IMR-90 (cell line): ENCODE results near the gene EPS15. TPM values are rescaled to one million over a fixed set of nuclear protein-coding genes. Genes with fewer than 3 reads are reported as not detected.

ENCODE experiments used
- ATAC-seq: fragments of 200-7000 bp; cut with Tn5 transposase; 2 replicates; pipeline ENCODE4 v1.9.1; 2020; ENCODE audit warnings: low read depth, mild to moderate bottlenecking, moderate library complexity
- BruUV-seq: library from RNA; stranded (reverse); fragments of 400-500 nt; replicated peaks from 2 replicates; lab custom pipeline; 2021; lab: Mats Ljungman, UMichigan
- CTCF ChIA-PET: fragments of 300-600 bp; formaldehyde crosslinking; extraction: SDS; loops from one replicate; lab custom pipeline; 2021; ENCODE audit warnings: antibody characterized with exemption; lab: Yijun Ruan, JAX
- POLR2A ChIA-PET: fragments of 300-600 bp; sonication (Branson Sonifier 250); formaldehyde crosslinking; loops from one replicate; lab custom pipeline; 2022; ENCODE audit warnings: antibody characterized with exemption; ENCODE audit not compliant: unreplicated experiment; lab: Charles Lee
- DNase-seq: peaks from one replicate; pipeline ENCODE4 v3.0.0; 2013
- H2AFZ ChIP-seq: replicated peaks from 2 replicates; pipeline ENCODE3; 2013; ENCODE audit warnings: low read length, mild to moderate bottlenecking; ENCODE audit not compliant: poor library complexity
- H2AK5ac ChIP-seq: 2 replicates; pipeline ENCODE4 v1.6.1; 2013; ENCODE audit warnings: low read depth, low read length, inconsistent platforms
- H2AK9ac ChIP-seq: replicated peaks from 2 replicates; pipeline ENCODE3; 2013; ENCODE audit warnings: mild to moderate bottlenecking, low read depth, low read length, moderate library complexity; ENCODE audit not compliant: poor library complexity
- H2BK120ac ChIP-seq: 2 replicates; pipeline ENCODE4 v1.6.1; 2013; ENCODE audit warnings: low read depth, low read length, inconsistent platforms
- H2BK15ac ChIP-seq: 3 replicates; pipeline ENCODE4 v1.6.1; 2013; ENCODE audit warnings: low read depth, low read length, inconsistent platforms
- H2BK20ac ChIP-seq: 2 replicates; pipeline ENCODE4 v1.6.1; 2013; ENCODE audit warnings: low read depth, mild to moderate bottlenecking, inconsistent platforms, low read length, moderate library complexity
- H2BK5ac ChIP-seq: 2 replicates; pipeline ENCODE4 v1.6.1; 2013; ENCODE audit warnings: mild to moderate bottlenecking, low read depth, low read length, inconsistent platforms; ENCODE audit not compliant: poor library complexity, severe bottlenecking
- H3K14ac ChIP-seq: replicated peaks from 2 replicates; pipeline ENCODE4 v1.6.1; 2013; ENCODE audit warnings: low read depth, low read length, inconsistent platforms
- H3K18ac ChIP-seq: 2 replicates; pipeline ENCODE4 v1.6.1; 2013; ENCODE audit warnings: low read depth, low read length, control low read depth
- H3K23ac ChIP-seq: 2 replicates; pipeline ENCODE4 v1.6.1; 2013; ENCODE audit warnings: low read depth, low read length, inconsistent platforms
- H3K27ac ChIP-seq: 2 replicates; pipeline ENCODE4 v1.5.1; 2013; ENCODE audit warnings: mild to moderate bottlenecking, control low read depth, low read length; ENCODE audit not compliant: insufficient read depth
- H3K27me3 ChIP-seq: 2 replicates; pipeline ENCODE4 v1.6.1; 2013; ENCODE audit warnings: low read length; ENCODE audit not compliant: control insufficient read depth, insufficient read depth
- H3K36me3 ChIP-seq: 2 replicates; pipeline ENCODE4 v1.6.1; 2013; ENCODE audit warnings: low read length, mixed read lengths; ENCODE audit not compliant: control insufficient read depth, insufficient read depth
- H3K4ac ChIP-seq: 2 replicates; pipeline ENCODE4 v1.6.1; 2013; ENCODE audit warnings: low read depth, low read length, inconsistent platforms
- H3K4me1 ChIP-seq: 2 replicates; pipeline ENCODE4 v1.6.1; 2013; ENCODE audit warnings: low read length, mixed read lengths; ENCODE audit not compliant: control insufficient read depth, insufficient read depth
- H3K4me2 ChIP-seq: 2 replicates; pipeline ENCODE4 v1.6.1; 2013; ENCODE audit warnings: low read depth, mild to moderate bottlenecking, control low read depth, low read length, moderate library complexity
- H3K4me3 ChIP-seq: 2 replicates; pipeline ENCODE4 v1.5.1; 2013; ENCODE audit warnings: low read depth, mild to moderate bottlenecking, control low read depth, low read length, moderate library complexity; ENCODE audit not compliant: insufficient read depth
- H3K56ac ChIP-seq: 2 replicates; pipeline ENCODE4 v1.6.1; 2013; ENCODE audit warnings: low read length, inconsistent platforms; ENCODE audit not compliant: insufficient read depth; ENCODE audit errors: extremely low read depth
- H3K79me1 ChIP-seq, 2 experiments: 2 replicates each; pipeline ENCODE4 v1.6.1; 2013; ENCODE audit warnings: low read length in 2 of 2, inconsistent platforms in 1 of 2, low read depth in 1 of 2
- H3K9ac ChIP-seq: 2 replicates; pipeline ENCODE4 v1.6.1; 2013; ENCODE audit warnings: low read depth, low read length, control low read depth
- H3K9me1 ChIP-seq: 2 replicates; pipeline ENCODE4 v1.6.1; 2013; ENCODE audit warnings: low read length, inconsistent platforms; ENCODE audit not compliant: insufficient read depth
- H3K9me3 ChIP-seq: 2 replicates; pipeline ENCODE4 v1.6.1; 2013; ENCODE audit warnings: low read length; ENCODE audit not compliant: control insufficient read depth, insufficient read depth
- H4K20me1 ChIP-seq: 2 replicates; pipeline ENCODE4 v1.6.1; 2013; ENCODE audit warnings: low read length, inconsistent platforms; ENCODE audit not compliant: insufficient read depth
- H4K5ac ChIP-seq: 2 replicates; pipeline ENCODE4 v1.6.1; 2013; ENCODE audit warnings: mild to moderate bottlenecking, low read depth, low read length, control low read depth
- H4K8ac ChIP-seq, 2 experiments: 2 replicates each; pipeline ENCODE4 v1.6.1; 2013; ENCODE audit warnings: low read depth in 2 of 2, low read length in 2 of 2, control low read depth in 1 of 2, inconsistent platforms in 1 of 2
- H4K91ac ChIP-seq: 2 replicates; pipeline ENCODE4 v1.6.1; 2013; ENCODE audit warnings: low read depth, low read length, inconsistent platforms; ENCODE audit not compliant: insufficient read depth
- CEBPB ChIP-seq: IDR thresholded peaks from 2 replicates; pipeline ENCODE4 v1.6.1; 2012; ENCODE audit warnings: low read depth, low read length, improper control_type of control experiment
- MAFK ChIP-seq: IDR thresholded peaks from 2 replicates; pipeline ENCODE4 v1.6.1; 2012; ENCODE audit warnings: low read depth, low read length, improper control_type of control experiment
- NFE2L2 ChIP-seq: fragments of 150-350 bp; IDR thresholded peaks from 2 replicates; pipeline ENCODE4 v1.6.1; 2016; ENCODE audit warnings: low read depth, mild to moderate bottlenecking, low read length
- POLR2A ChIP-seq: IDR thresholded peaks from 2 replicates; pipeline ENCODE4 v1.6.1; 2012; ENCODE audit warnings: mild to moderate bottlenecking, low read depth, low read length
- RAD21 ChIP-seq: IDR thresholded peaks from 2 replicates; pipeline ENCODE4 v1.6.1; 2012; ENCODE audit warnings: low read length, improper control_type of control experiment
- RCOR1 ChIP-seq: IDR thresholded peaks from 2 replicates; pipeline ENCODE4 v1.6.1; 2012; ENCODE audit warnings: mild to moderate bottlenecking, low read length, improper control_type of control experiment; ENCODE audit not compliant: insufficient replicate concordance
- SMC3 ChIP-seq: fragments of 150-350 bp; IDR thresholded peaks from 2 replicates; pipeline ENCODE4 v1.6.1; 2016; ENCODE audit warnings: low read depth, mild to moderate bottlenecking, antibody characterized with exemption, low read length, moderate library complexity
- WGBS, 2 experiments: methylation state at CpG; one replicate each; pipeline versions ENCODE4 v1.1.5 to v1.1.7; 2013; ENCODE audit warnings: missing lambda C conversion rate in 2 of 2; ENCODE audit not compliant: insufficient read length in 1 of 2; ENCODE audit errors: extremely low coverage in 2 of 2; 5-methylcytosine and 5-hydroxymethylcytosine counted together
- dilution Hi-C: fragments of 300-500 bp; cut with HindIII; formaldehyde crosslinking; loops from one replicate; pipeline ENCODE4 v1.14.3; 2018; ENCODE audit warnings: low sequenced_read_pairs; ENCODE audit not compliant: unreplicated experiment
- in situ Hi-C: fragments of 300-500 bp; cut with MboI; formaldehyde crosslinking; loops from 3 replicates; pipeline ENCODE4 v1.14.3; 2019; ENCODE audit warnings: low sequenced_read_pairs, inconsistent platforms, mixed read lengths
- intact Hi-C: fragments of 100-400 bp; cut with micrococcal nuclease; formaldehyde crosslinking; loops from 2 replicates; pipeline ENCODE4 v1.10.0; 2022
- polyA plus RNA-seq, 3 experiments: library from polyadenylated mRNA; depleted of rRNA; stranded (reverse); fragments of >200 nt; gene quantifications; 2 replicates each; pipeline ENCODE4 v1.2.3, GENCODE V29; 2012; ENCODE audit warnings: low replicate concordance in 1 of 3
- total RNA-seq: library from RNA; depleted of rRNA; stranded (reverse); fragments of >200 nt; gene quantifications from 2 replicates; pipeline ENCODE4 v1.2.3, GENCODE V29; 2012
- TF ChIP-seq, protein P1 (sequence below): fragments of 150-350 bp; IDR thresholded peaks from 2 replicates; pipeline ENCODE4 v1.6.1; 2016; ENCODE audit warnings: low read depth, mild to moderate bottlenecking, low read length, moderate library complexity, borderline replicate concordance

Gene EPS15
- total and polyA plus RNA-seq, 2 of the 4 experiments (the other 2 are of a cell fraction), result 17.6 to 38.0 TPM

DNA sequence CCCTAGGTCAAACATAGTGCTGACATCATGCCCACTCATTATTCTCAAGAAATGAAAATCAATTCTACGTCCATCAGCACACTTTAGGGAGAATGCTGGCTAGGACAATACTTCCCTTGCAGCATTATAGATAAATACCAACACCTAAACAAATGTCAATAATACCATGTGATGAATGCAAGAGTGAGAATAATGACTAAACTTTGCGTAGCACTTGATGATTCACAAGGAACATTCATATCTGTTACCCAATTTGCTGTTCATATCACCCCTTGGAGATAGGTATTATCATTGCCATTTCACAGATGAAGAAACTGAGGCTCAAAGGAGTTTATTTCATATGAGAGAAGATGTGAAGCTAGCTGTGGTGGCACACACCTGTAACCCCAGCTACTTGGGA lies 24.8 kb upstream of the EPS15 start:
- DNase-seq, result no peak
- Histone ChIP-seq H2BK15ac (no peak overlapping the region), H3K9ac (no peak overlapping the region), H3K79me1 (no peaks in the 10 kb centered on the region), H2AK5ac (no peak overlapping the region), H3K23ac (no peak overlapping the region), H3K36me3 (no peaks in the 10 kb centered on the region), H4K5ac (no peak overlapping the region), H3K9me1 (no peaks in the 10 kb centered on the region), H3K14ac (no peak overlapping the region), H3K9me3 (no peaks in the 10 kb centered on the region), H4K20me1 (no peaks in the 10 kb centered on the region), H3K56ac (no peak overlapping the region), H2AFZ (no peak overlapping the region), H2BK120ac (no peak overlapping the region), H2BK5ac (no peak overlapping the region), H2BK20ac (no peak overlapping the region), H4K8ac (no peak overlapping the region), H3K4me2 (no peak overlapping the region), H2AK9ac (no peak overlapping the region), H3K4ac (no peak overlapping the region), H3K27ac (no peak overlapping the region), H3K4me1 (peaks cover 2% of the 10 kb centered on the region; the same call in 1 of the 2 replicates), H3K18ac (no peak overlapping the region), H4K91ac (no peak overlapping the region), H3K27me3 (no peaks in the 10 kb centered on the region), H3K4me3 (no peak overlapping the region)
- dilution Hi-C loops, result no loop called here
- in situ Hi-C loops, result no loop called here
- WGBS, 2 experiments, result no CpG with 5 or more reads among the region's 2 CpGs
- no peak for ATAC-seq
- no TSS peak for BruUV-seq
- ChIA-PET CTCF (no interaction called here), POLR2A (no interaction called here)
- intact Hi-C loops, result no loop called here
- TF ChIP-seq, protein P1, sequence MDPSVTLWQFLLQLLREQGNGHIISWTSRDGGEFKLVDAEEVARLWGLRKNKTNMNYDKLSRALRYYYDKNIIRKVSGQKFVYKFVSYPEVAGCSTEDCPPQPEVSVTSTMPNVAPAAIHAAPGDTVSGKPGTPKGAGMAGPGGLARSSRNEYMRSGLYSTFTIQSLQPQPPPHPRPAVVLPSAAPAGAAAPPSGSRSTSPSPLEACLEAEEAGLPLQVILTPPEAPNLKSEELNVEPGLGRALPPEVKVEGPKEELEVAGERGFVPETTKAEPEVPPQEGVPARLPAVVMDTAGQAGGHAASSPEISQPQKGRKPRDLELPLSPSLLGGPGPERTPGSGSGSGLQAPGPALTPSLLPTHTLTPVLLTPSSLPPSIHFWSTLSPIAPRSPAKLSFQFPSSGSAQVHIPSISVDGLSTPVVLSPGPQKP, result no peak
- TF ChIP-seq RAD21, result no peak
- no peak for TF ChIP-seq RCOR1
- TF ChIP-seq CEBPB, result peak; percentile 14; the same call in 1 of the 2 replicates
- no peak for TF ChIP-seq POLR2A
- TF ChIP-seq MAFK, result no peak
- TF ChIP-seq SMC3, result no peak
- no peak for TF ChIP-seq NFE2L2
